ENCODE results near the gene CYP39A1.

CYP39A1 gene

DNA sequence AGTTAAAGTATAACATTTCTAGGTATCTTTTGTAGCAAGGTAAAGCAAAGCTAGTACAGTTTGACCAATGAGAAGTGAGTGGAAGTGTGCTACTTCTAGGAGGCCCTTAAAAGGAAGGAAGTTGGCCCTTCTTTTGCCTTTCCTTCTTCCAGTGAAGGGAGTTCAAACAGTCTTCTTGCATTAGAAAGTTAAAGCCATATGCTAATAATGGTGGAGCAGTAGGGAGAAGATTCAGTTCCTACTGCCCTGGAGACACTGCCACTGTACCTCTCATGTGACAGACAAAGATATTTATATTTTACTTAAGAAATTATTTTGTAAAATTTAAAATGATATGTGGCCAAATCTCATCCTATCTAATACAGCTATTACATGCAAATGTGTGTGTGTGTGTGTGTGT is 135.4 kb downstream of the CYP39A1 start:
- no peak overlapping the region for H3K9ac ChIP-seq (ENCODE audit: low read depth, low read length, poor library complexity, severe bottlenecking)
- H3K4me1 ChIP-seq (ENCODE audit: insufficient read depth, low read length, poor library complexity, severe bottlenecking): no peaks in the 10 kb centered on the region
- H3K79me2 ChIP-seq (ENCODE audit: insufficient read depth, low read length): no peaks in the 10 kb centered on the region
- no peaks in the 10 kb centered on the region for H3K36me3 ChIP-seq (ENCODE audit: insufficient read depth, low read length)
- no peaks in the 10 kb centered on the region for H3K27me3 ChIP-seq (ENCODE audit: insufficient read depth, low read length, poor library complexity, severe bottlenecking)
- no peaks in the 10 kb centered on the region for H4K20me1 ChIP-seq (ENCODE audit: insufficient read depth, low read length, poor library complexity, severe bottlenecking)
- no peak overlapping the region for H3K4me2 ChIP-seq (ENCODE audit: low read depth, low read length, poor library complexity, severe bottlenecking)
- H3K4me3 ChIP-seq (ENCODE audit: low read length, poor library complexity, severe bottlenecking): no peak overlapping the region
- TF ChIP-seq, protein P1, sequence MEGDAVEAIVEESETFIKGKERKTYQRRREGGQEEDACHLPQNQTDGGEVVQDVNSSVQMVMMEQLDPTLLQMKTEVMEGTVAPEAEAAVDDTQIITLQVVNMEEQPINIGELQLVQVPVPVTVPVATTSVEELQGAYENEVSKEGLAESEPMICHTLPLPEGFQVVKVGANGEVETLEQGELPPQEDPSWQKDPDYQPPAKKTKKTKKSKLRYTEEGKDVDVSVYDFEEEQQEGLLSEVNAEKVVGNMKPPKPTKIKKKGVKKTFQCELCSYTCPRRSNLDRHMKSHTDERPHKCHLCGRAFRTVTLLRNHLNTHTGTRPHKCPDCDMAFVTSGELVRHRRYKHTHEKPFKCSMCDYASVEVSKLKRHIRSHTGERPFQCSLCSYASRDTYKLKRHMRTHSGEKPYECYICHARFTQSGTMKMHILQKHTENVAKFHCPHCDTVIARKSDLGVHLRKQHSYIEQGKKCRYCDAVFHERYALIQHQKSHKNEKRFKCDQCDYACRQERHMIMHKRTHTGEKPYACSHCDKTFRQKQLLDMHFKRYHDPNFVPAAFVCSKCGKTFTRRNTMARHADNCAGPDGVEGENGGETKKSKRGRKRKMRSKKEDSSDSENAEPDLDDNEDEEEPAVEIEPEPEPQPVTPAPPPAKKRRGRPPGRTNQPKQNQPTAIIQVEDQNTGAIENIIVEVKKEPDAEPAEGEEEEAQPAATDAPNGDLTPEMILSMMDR (conservative IDR thresholded peaks at IDR 0.05; ENCODE audit: low read length): no peak
- no peak for TF ChIP-seq EZH2phosphoT487 (IDR thresholded peaks at IDR 0.05; ENCODE audit: borderline replicate concordance)
- H3K9me3 ChIP-seq (ENCODE audit: insufficient read depth, low read depth, low read length): no peaks in the 10 kb centered on the region
- no peak overlapping the region for H2AFZ ChIP-seq (ENCODE audit: low read length)
- H3F3A ChIP-seq (ENCODE audit: low read depth): no peaks in the 10 kb centered on the region
- H3K9me2 ChIP-seq (replicated peaks; ENCODE audit: low read depth, low read length): no peaks in the 10 kb centered on the region

DNA sequence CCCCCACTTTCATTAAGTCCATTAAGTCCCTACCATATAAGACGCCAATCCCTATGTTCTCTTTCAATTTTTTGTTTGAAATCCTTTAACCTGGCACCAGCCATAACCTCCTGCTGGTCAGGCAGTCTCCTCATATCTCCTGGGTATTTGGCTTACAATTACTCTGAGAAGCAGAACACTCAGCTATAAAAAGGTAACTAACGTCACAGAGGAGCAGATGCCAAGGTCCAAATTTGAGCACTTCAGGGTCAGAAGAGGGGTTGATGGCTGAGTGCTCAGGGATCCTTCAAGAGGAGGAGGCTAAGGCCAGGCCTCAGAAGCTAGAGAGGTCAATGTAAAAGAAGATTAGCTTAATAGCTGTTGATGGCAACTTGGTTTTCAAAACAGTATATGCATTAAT is 139.1 kb downstream of the CYP39A1 start:
- H3K27me3 ChIP-seq (ENCODE audit: insufficient read depth, low read length, poor library complexity, severe bottlenecking): no peaks in the 10 kb centered on the region
- no peaks in the 10 kb centered on the region for H3K36me3 ChIP-seq (ENCODE audit: insufficient read depth, low read length)
- no peak for TF ChIP-seq EZH2phosphoT487 (IDR thresholded peaks at IDR 0.05; ENCODE audit: borderline replicate concordance)
- TF ChIP-seq, protein P1 (conservative IDR thresholded peaks at IDR 0.05; ENCODE audit: low read length): no peak
- no peak overlapping the region for H3K4me2 ChIP-seq (ENCODE audit: low read depth, low read length, poor library complexity, severe bottlenecking)
- H3K79me2 ChIP-seq (ENCODE audit: insufficient read depth, low read length): no peaks in the 10 kb centered on the region
- no peaks in the 10 kb centered on the region for H4K20me1 ChIP-seq (ENCODE audit: insufficient read depth, low read length, poor library complexity, severe bottlenecking)
- H3K9me2 ChIP-seq (replicated peaks; ENCODE audit: low read depth, low read length): no peaks in the 10 kb centered on the region
- H3K9me3 ChIP-seq (ENCODE audit: insufficient read depth, low read depth, low read length): no peaks in the 10 kb centered on the region
- H3K4me1 ChIP-seq (ENCODE audit: insufficient read depth, low read length, poor library complexity, severe bottlenecking): no peaks in the 10 kb centered on the region
- H2AFZ ChIP-seq (ENCODE audit: low read length): no peak overlapping the region
- H3K4me3 ChIP-seq (ENCODE audit: low read length, poor library complexity, severe bottlenecking): no peak overlapping the region
- no peaks in the 10 kb centered on the region for H3F3A ChIP-seq (ENCODE audit: low read depth)
- H3K9ac ChIP-seq (ENCODE audit: low read depth, low read length, poor library complexity, severe bottlenecking): no peak overlapping the region

GRCh38 chr6:46511320-46511719 is 141.3 kb downstream of the CYP39A1 start:
- Histone ChIP-seq H4K20me1 (ENCODE audit: insufficient read depth, low read length, poor library complexity, severe bottlenecking) (no peaks in the 10 kb centered on the region), H3K4me1 (ENCODE audit: insufficient read depth, low read length, poor library complexity, severe bottlenecking) (no peaks in the 10 kb centered on the region), H3K4me2 (ENCODE audit: low read depth, low read length, poor library complexity, severe bottlenecking) (no peak overlapping the region), H3K27me3 (ENCODE audit: insufficient read depth, low read length, poor library complexity, severe bottlenecking) (no peaks in the 10 kb centered on the region), H2AFZ (ENCODE audit: low read length) (no peak overlapping the region), H3K36me3 (ENCODE audit: insufficient read depth, low read length) (no peaks in the 10 kb centered on the region), H3F3A (ENCODE audit: low read depth) (no peaks in the 10 kb centered on the region), H3K4me3 (ENCODE audit: low read length, poor library complexity, severe bottlenecking) (no peak overlapping the region), H3K9ac (ENCODE audit: low read depth, low read length, poor library complexity, severe bottlenecking) (no peak overlapping the region), H3K9me2 (replicated peaks; ENCODE audit: low read depth, low read length) (no peaks in the 10 kb centered on the region), H3K9me3 (ENCODE audit: insufficient read depth, low read depth, low read length) (no peaks in the 10 kb centered on the region), H3K79me2 (ENCODE audit: insufficient read depth, low read length) (no peaks in the 10 kb centered on the region)
- no peak for TF ChIP-seq EZH2phosphoT487 (IDR thresholded peaks at IDR 0.05; ENCODE audit: borderline replicate concordance)
- TF ChIP-seq, protein P1 (conservative IDR thresholded peaks at IDR 0.05; ENCODE audit: low read length): no peak
